Measurements from ENCODE around the gene VPREB3.

Gene VPREB3

GRCh38 chr22:23777776-23778576 is 23.8 kb upstream of the VPREB3 start:
- DNase-seq (ENCODE audit: insufficient read length, low spot score): no peak
- TF ChIP-seq CTCF (IDR thresholded peaks at IDR 0.05; ENCODE audit: insufficient read depth, missing control alignments): no peak
- FAIRE-seq: no peak

GRCh38 chr22:23775779-23776375 is 21.7 kb upstream of the VPREB3 start:
- FAIRE-seq (no peak), DNase-seq (ENCODE audit: insufficient read length, low spot score) (no peak)
- no peak for TF ChIP-seq CTCF (IDR thresholded peaks at IDR 0.05; ENCODE audit: insufficient read depth, missing control alignments)

GRCh38 chr22:23774922-23775436 is 20.8 kb upstream of the VPREB3 start:
- FAIRE-seq (no peak), DNase-seq (ENCODE audit: insufficient read length, low spot score) (no peak)
- no peak for TF ChIP-seq CTCF (IDR thresholded peaks at IDR 0.05; ENCODE audit: insufficient read depth, missing control alignments)

GRCh38 chr22:23774114-23774921 is 20.1 kb upstream of the VPREB3 start:
- DNase-seq (ENCODE audit: insufficient read length, low spot score) (no peak), FAIRE-seq (no peak)
- TF ChIP-seq CTCF (IDR thresholded peaks at IDR 0.05; ENCODE audit: insufficient read depth, missing control alignments): no peak

GRCh38 chr22:23773483-23774113 is 19.4 kb upstream of the VPREB3 start:
- FAIRE-seq (no peak), DNase-seq (ENCODE audit: insufficient read length, low spot score) (no peak)

More at GRCh38 chr22:23773483-23774113, 19.4 kb upstream of the VPREB3 start:
- TF ChIP-seq CTCF (IDR thresholded peaks at IDR 0.05; ENCODE audit: insufficient read depth, missing control alignments): no peak
